Thymus (tissue), 11 donors: ENCODE results near the gene KDSR. TPM values are rescaled to one million over a fixed set of nuclear protein-coding genes. Genes with fewer than 3 reads are reported as not detected.
A peak's percentile ranks its signal among the peaks of the same experiment; 100 is the strongest.

Source experiments
- DNase-seq, 9 donors: peaks; one replicate each; pipeline ENCODE4 v3.0.0-alpha.2; 2013; ENCODE audit warnings: low spot score in 9 of 9, low read depth in 6 of 9, missing footprints in 1 of 9
- H3K27ac ChIP-seq, 2 donors: one replicate each; pipeline ENCODE4 v1.5.1; 2013; ENCODE audit warnings: control low read depth in 1 of 2, low read depth in 1 of 2, low read length in 1 of 2, mild to moderate bottlenecking in 1 of 2, moderate library complexity in 1 of 2
- H3K27me3 ChIP-seq, 2 donors: one replicate each; pipeline ENCODE4 v1.5.1; 2013; ENCODE audit warnings: low read length in 1 of 2; ENCODE audit not compliant: control insufficient read depth in 2 of 2, insufficient read depth in 1 of 2
- H3K36me3 ChIP-seq, 2 donors: one replicate each; pipeline ENCODE4 v1.5.1; 2013; ENCODE audit warnings: low read length in 1 of 2, mild to moderate bottlenecking in 1 of 2, moderate library complexity in 1 of 2; ENCODE audit not compliant: control insufficient read depth in 2 of 2, insufficient read depth in 2 of 2
- H3K4me1 ChIP-seq, 2 donors: one replicate each; pipeline ENCODE4 v1.5.1; 2013; ENCODE audit warnings: low read length in 2 of 2; ENCODE audit not compliant: control insufficient read depth in 2 of 2, insufficient read depth in 2 of 2
- H3K4me3 ChIP-seq, 2 donors: one replicate each; pipeline ENCODE4 v1.5.1; 2013; ENCODE audit warnings: low read length in 2 of 2, control low read depth in 1 of 2, mild to moderate bottlenecking in 1 of 2
- H3K9me3 ChIP-seq, 2 donors: one replicate each; pipeline ENCODE4 v1.5.1; 2013; ENCODE audit warnings: low read length in 1 of 2, mild to moderate bottlenecking in 1 of 2; ENCODE audit not compliant: control insufficient read depth in 2 of 2, insufficient read depth in 1 of 2
- WGBS: extraction: QIAGEN DNeasy Blood & Tissue Kit; methylation state at CpG from one replicate; pipeline ENCODE4 v1.1.7; 2013; 5-methylcytosine and 5-hydroxymethylcytosine counted together
- polyA plus RNA-seq: library from polyadenylated mRNA; stranded (reverse); fragments of 200-250 nt; gene quantifications from one replicate; pipeline ENCODE4 v1.2.3, GENCODE V29; 2013
- total RNA-seq: library from RNA; stranded (reverse); fragments of 120-200 nt; gene quantifications from one replicate; pipeline ENCODE4 v1.2.4, GENCODE V29; 2013
- donor health status: healthy.

Gene KDSR
- total and polyA plus RNA-seq, 2 donors: 12.2 to 28.0 TPM

DNA sequence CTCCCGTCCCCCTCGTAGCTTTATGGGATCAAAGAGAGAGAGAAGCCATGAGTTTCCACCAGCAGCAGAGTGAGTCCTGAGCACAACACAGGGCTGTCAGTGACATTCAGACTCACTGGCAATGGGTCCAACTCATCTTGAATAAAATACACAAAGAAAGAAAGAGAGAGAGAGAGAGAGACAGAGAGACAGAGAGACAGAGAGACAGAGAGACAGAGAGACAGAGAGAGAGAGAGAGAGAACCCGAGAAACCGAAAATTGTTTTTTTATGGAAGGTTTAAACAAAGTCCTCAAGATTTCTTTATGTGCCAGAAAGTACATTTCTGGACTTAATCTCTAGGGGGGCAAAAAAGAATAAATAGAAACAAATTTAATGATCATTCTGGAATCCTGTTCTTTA is 35.9 kb downstream of the KDSR start:
- H3K4me3 ChIP-seq: no peak overlapping the region
- H3K4me1 ChIP-seq: no peaks in the 10 kb centered on the region
- no peak overlapping the region for H3K27ac ChIP-seq
- DNase-seq: no peak
- H3K9me3 ChIP-seq: no peaks in the 10 kb centered on the region
- H3K36me3 ChIP-seq: peaks cover 5 to 35% of the 10 kb centered on the region in 2 donors
- 98% methylated on average over 4 of the region's 4 CpGs for WGBS
- no peaks in the 10 kb centered on the region for H3K27me3 ChIP-seq

DNA sequence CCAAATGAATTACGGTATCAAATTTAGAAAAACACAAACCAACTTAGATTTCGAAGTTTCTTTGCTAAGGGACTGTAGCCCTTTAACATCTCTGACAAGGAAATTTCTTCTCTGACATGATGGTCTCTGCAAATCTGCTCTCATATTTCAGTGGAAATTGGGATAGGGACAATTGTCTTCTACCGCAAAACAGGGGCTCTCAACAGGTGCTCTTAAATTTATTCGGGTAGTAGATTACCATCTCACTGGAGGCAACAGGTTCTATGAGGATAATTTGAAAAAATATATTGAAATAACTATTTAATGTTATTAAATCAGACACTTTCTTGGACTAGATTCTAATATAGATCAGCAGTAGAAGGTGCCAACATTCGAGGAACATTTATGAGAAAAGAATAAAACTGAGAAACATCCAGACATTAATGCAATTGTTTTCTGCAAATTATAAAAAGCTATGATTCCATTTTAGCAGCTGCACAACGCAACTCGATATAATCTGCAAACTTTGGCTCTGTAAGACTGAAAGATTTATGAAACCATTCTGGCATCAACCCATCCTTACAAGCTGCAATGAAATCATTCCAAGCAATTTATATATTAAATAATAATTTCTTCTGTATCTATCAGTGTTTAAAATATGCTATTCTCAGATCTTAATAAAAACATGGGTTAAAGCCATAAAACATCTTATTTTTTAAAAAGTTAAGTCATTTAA is 37.4 kb downstream of the KDSR start:
- Histone ChIP-seq H3K27ac (no peak overlapping the region), H3K9me3 (no peaks in the 10 kb centered on the region), H3K4me1 (no peaks in the 10 kb centered on the region), H3K4me3 (no peak overlapping the region), H3K27me3 (no peaks in the 10 kb centered on the region), H3K36me3 (peaks cover 0 to 25% of the 10 kb centered on the region in 2 donors)
- 95% methylated on average over 7 of the region's 7 CpGs for WGBS
- no peak for DNase-seq

DNA sequence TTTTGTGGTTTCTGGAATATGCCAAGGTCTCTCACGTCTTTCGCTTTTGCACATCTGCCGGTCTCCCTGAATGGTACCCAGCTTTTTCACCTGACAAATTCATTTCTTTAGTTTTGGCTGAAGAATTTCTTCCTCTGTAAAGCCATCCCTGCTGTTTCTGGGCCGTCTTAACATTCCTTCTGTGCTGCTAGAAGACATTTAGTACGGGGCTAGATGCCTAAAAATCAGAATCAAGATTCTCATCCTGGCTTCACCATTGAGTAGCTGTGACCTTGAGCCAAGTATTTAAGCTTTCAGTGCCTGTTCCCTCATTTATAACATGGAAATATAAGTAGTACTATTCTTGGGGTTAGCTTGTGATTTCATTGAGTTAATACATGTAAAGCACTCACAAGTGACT is 41.0 kb downstream of the KDSR start:
- WGBS: 97% methylated on average over 5 of the region's 5 CpGs
- peaks cover 2 to 5% of the 10 kb centered on the region in 2 donors for H3K4me1 ChIP-seq
- no peak overlapping the region for H3K4me3 ChIP-seq
- peaks cover 0 to 4% of the 10 kb centered on the region in 2 donors for H3K36me3 ChIP-seq
- no peaks in the 10 kb centered on the region for H3K27me3 ChIP-seq
- H3K9me3 ChIP-seq: no peaks in the 10 kb centered on the region
- H3K27ac ChIP-seq: no peak overlapping the region
- no peak for DNase-seq

DNA sequence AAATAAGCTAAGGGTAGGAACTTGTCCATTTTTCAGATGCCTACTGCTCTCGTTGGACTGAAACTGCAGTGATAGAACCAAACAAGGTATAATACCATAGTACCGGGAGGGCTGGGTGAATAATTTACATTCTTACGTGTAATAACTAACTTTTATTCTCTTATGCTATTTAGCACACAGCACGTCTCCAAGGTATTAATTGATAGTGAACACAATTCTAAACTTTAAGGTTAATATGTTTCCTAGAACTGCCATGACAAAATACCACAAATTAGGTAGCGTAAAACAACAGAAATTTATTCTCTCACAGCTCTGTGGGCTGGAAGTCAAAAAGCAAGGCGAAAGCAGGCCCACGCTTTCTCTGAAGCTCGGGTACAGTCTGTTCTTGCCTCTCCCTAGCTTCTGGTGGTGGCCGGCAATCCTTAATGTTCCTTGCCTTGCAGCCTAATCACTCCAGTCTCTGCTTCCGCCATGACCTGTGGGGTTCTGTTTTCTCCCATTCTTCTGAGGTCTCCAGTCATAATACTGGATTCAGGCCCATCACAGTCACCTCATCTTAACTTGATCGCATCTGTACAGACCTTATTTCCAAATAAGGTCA is 41.8 kb downstream of the KDSR start:
- H3K36me3 ChIP-seq: no peaks in the 10 kb centered on the region
- DNase-seq: no peak
- peaks cover 0 to 6% of the 10 kb centered on the region in 2 donors for H3K27me3 ChIP-seq
- H3K9me3 ChIP-seq: peaks cover 0 to 2% of the 10 kb centered on the region in 2 donors
- peaks cover 6 to 9% of the 10 kb centered on the region in 2 donors for H3K4me1 ChIP-seq
- H3K4me3 ChIP-seq: no peak overlapping the region
- H3K27ac ChIP-seq: no peak overlapping the region
- 98% methylated on average over 11 of the region's 11 CpGs for WGBS

DNA sequence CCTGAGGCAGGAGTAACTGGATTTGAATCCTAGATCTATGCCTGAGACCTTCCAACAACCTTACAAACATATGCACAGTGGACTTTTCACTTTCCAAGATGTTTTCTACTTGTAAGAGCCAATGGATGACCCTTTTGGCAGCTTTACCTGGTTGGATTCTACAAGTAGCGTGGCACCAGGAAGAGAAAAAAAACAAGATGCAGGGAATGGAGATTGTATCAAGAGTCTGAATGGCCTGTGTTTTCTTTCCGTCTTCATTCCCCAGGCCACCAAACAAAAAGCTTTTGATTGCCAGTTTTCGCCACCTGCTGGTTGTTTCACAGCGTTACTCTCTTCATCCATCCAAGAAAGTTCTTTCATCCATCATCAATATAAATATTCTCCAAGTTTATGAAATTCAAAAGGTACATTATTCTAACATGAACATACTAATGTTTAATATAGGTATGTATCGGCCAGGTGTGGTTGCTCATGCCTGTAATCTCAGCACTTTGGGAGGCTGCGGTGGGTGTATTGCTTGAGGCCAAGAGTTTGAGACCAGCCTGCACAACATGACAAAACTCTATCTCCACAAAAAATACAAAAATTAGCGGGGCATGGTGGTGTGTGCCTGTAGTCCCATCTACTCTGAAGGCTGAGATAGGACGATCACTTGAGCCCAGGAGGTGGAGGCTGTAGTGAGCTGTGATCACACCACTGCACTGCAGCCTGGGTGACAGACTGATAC is 43.9 kb downstream of the KDSR start:
- Histone ChIP-seq H3K4me1 (peaks cover 10 to 16% of the 10 kb centered on the region in 2 donors), H3K36me3 (no peaks in the 10 kb centered on the region), H3K4me3 (no peak overlapping the region), H3K9me3 (peaks cover 0 to 2% of the 10 kb centered on the region in 2 donors), H3K27ac (no peak overlapping the region), H3K27me3 (peaks cover 0 to 13% of the 10 kb centered on the region in 2 donors)
- peak in 4 of 9 donors; percentile 56 to 82 (median 64) for DNase-seq
- 43% methylated on average over 8 of the region's 8 CpGs for WGBS

DNA sequence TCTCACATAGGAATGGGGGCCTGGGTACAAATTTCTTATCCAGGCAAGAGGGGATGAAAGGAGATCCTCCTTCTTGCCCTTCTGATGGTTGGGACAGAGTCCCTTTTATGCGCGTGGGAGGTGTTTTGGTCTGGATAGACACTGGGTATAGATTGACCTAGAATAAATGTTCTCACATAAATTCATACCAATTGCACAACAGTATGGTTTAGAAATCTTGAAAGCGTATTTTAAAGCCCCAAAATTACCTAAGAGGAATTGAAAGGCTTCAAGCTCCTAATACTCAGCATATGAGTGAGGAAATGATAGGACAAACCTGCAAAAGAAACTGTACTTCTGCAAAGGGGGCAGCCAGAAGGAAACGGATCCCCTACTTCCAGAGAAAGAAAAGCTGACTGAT is 44.8 kb downstream of the KDSR start:
- H3K27ac ChIP-seq: no peak overlapping the region
- WGBS: 95% methylated on average over 4 of the region's 4 CpGs
- DNase-seq: no peak

DNA sequence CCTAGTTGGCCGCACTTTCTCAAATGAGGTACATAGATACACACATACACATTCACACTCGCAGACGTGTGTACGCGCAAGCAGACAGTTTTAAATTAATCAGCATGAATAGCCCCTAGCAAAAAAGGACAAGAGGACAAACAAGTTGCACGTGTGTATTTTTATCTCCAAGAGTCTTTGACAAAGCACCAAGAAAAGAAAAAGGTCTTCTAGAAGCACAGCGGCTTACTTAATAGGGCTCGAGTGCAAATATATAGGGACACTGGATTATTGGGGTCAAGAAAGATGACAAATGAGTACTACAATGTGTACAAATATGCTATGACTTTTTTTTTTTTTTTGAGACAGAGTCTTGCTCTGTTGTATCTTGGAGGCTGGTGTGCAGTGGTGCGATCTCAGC is 45.7 kb downstream of the KDSR start:
- Histone ChIP-seq H3K27me3 (peaks cover 0 to 16% of the 10 kb centered on the region in 2 donors), H3K4me3 (no peak overlapping the region), H3K36me3 (no peaks in the 10 kb centered on the region), H3K4me1 (peaks cover 12 to 25% of the 10 kb centered on the region in 2 donors), H3K9me3 (peaks cover 0 to 2% of the 10 kb centered on the region in 2 donors), H3K27ac (no peak overlapping the region)
- WGBS: 82% methylated on average over 9 of the region's 9 CpGs
- DNase-seq: no peak

More for the DNA sequence above, 44.8 kb downstream of the KDSR start:
- Histone ChIP-seq H3K4me3 (no peak overlapping the region), H3K36me3 (no peaks in the 10 kb centered on the region), H3K27me3 (peaks cover 0 to 16% of the 10 kb centered on the region in 2 donors), H3K4me1 (peaks cover 12 to 23% of the 10 kb centered on the region in 2 donors), H3K9me3 (peaks cover 0 to 2% of the 10 kb centered on the region in 2 donors)

DNA sequence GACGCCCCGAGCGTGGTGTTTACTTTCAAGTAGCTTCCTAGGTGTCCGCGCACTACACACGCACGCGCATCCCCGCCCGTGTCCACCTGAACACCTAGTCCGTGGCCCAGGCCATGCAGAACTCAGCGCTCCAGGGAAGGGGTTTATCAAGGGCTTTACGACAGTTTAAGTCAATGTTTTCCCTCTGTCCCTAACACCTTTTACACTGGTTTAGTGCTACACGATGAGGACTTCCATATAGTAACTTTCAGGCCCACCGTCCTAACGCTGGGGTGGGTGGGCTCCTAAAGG is 46.1 kb downstream of the KDSR start:
- Histone ChIP-seq H3K4me1 (peaks cover 12 to 25% of the 10 kb centered on the region in 2 donors), H3K36me3 (no peaks in the 10 kb centered on the region), H3K4me3 (peak overlapping the region; percentile 57 to 84), H3K9me3 (peaks cover 0 to 2% of the 10 kb centered on the region in 2 donors), H3K27ac (peak overlapping the region; percentile 28 to 64), H3K27me3 (peaks cover 0 to 16% of the 10 kb centered on the region in 2 donors)
- 15% methylated on average over 16 of the region's 16 CpGs for WGBS
- DNase-seq: peak in 1 of 9 donors; percentile 44
